Lung (tissue), 12 donors: Measurements from ENCODE around the gene MCM10. TPM values are rescaled to one million over a fixed set of nuclear protein-coding genes. Genes with fewer than 3 reads are reported as not detected.

Experiments
- ATAC-seq: fragments of 200-7000 bp; cut with Tn5 transposase; one replicate; pipeline ENCODE4 v1.9.1; 2020; ENCODE audit warnings: moderate number of reproducible peaks; ENCODE audit not compliant: insufficient read depth, low FRiP score
- DNase-seq, 3 donors: peaks; one replicate each; pipeline ENCODE4 v3.0.0-alpha.2; 2013 to 2017
- H3K27ac ChIP-seq, 2 donors: one replicate each; pipeline ENCODE4 v1.5.1; 2013; ENCODE audit warnings: mild to moderate bottlenecking in 2 of 2, moderate library complexity in 2 of 2, control low read depth in 1 of 2, inconsistent platforms in 1 of 2, low read depth in 1 of 2, low read length in 1 of 2
- H3K27me3 ChIP-seq, 3 donors: one replicate each; pipeline ENCODE4 v1.5.1; 2013; ENCODE audit warnings: low read length in 2 of 3; ENCODE audit not compliant: control insufficient read depth in 3 of 3, insufficient read depth in 3 of 3
- H3K36me3 ChIP-seq, 4 donors: one replicate each; pipeline ENCODE4 v1.5.1; 2013; ENCODE audit warnings: low read length in 4 of 4, mild to moderate bottlenecking in 1 of 4, moderate library complexity in 1 of 4; ENCODE audit not compliant: control insufficient read depth in 4 of 4, insufficient read depth in 4 of 4
- H3K4me1 ChIP-seq, 5 donors: one replicate each; pipeline ENCODE4 v1.5.1; 2013; ENCODE audit warnings: low read length in 5 of 5, mild to moderate bottlenecking in 2 of 5, moderate library complexity in 1 of 5; ENCODE audit not compliant: control insufficient read depth in 5 of 5, insufficient read depth in 5 of 5
- H3K4me3 ChIP-seq: one replicate; pipeline ENCODE4 v1.5.1; 2013; ENCODE audit warnings: mild to moderate bottlenecking, control low read depth, moderate library complexity
- H3K9ac ChIP-seq, 2 donors: one replicate each; pipeline ENCODE4 v1.5.1; 2013; ENCODE audit warnings: low read length in 2 of 2, control low read depth in 1 of 2; ENCODE audit not compliant: insufficient read depth in 1 of 2
- H3K9me3 ChIP-seq, 4 donors: one replicate each; pipeline ENCODE4 v1.5.1; 2013; ENCODE audit warnings: low read length in 3 of 4, mild to moderate bottlenecking in 1 of 4, moderate library complexity in 1 of 4; ENCODE audit not compliant: control insufficient read depth in 4 of 4, insufficient read depth in 3 of 4
- WGBS, 2 donors: extraction: QIAGEN DNeasy Blood & Tissue Kit; methylation state at CpG; one replicate each; pipeline ENCODE4 v1.1.7; 2013; 5-methylcytosine and 5-hydroxymethylcytosine counted together
- polyA plus RNA-seq, 2 donors: library from polyadenylated mRNA; stranded (reverse); fragments of 200-250 nt; gene quantifications; one replicate each; pipeline ENCODE4 v1.2.1, GENCODE V29; 2013
- total RNA-seq, 2 donors: library from RNA; depleted of rRNA in 1 of 2; stranded (reverse); fragments of >200 nt in 1 of 2; gene quantifications; one replicate each; pipeline ENCODE4 v1.2.1, GENCODE V29; 2014 to 2021
- TF ChIP-seq, protein P1 (sequence below): IDR thresholded peaks from 2 replicates; pipeline ENCODE4 v1.5.1; 2012; ENCODE audit warnings: mild to moderate bottlenecking; ENCODE audit errors: control extremely low read depth, extremely low read depth
- donor health status: control.
- donor health status: control.
- donor health status: Bipolar disorder and iron deficiency.
- donor health status: healthy.
- donor health status: DM: yes; HTN: yes; CAD: no.

Gene MCM10
- total and polyA plus RNA-seq, 4 donors, result 0.54 to 1.8 (median 1.0) TPM

DNA sequence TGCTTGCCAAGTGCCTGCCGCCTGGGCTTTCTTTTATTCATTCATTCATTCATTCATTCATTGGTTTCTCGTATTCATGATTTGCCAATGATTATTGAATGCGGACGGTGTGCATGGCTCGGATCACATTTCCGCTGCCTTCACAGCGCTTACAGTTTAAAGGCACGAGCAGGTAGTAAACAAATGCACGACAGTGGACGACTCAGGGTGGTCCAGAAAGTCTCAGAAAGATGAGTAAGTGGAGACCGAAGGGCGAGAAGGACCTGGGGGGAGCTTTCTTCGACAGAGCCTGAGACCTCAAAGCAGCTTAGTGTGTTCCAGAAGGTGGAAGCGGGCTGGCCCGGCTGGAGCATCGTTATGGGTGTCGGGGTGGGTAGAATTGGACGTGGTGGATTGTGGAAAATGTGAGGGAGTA is 506 bp downstream of the MCM10 start:
- Histone ChIP-seq H3K9ac (peak overlapping the region in 1 of 2 donors; percentile 28), H3K27ac (no peak overlapping the region), H3K27me3 (no peaks in the 10 kb centered on the region), H3K9me3 (no peaks in the 10 kb centered on the region), H3K4me3 (no peak overlapping the region), H3K4me1 (peaks cover 0 to 15% (median 0%) of the 10 kb centered on the region in 5 donors), H3K36me3 (no peaks in the 10 kb centered on the region)
- DNase-seq, result no peak
- 4 to 5% methylated on average over 18 of the region's 18 CpGs for WGBS, 2 donors
- ATAC-seq, result no peak
- TF ChIP-seq, protein P1, sequence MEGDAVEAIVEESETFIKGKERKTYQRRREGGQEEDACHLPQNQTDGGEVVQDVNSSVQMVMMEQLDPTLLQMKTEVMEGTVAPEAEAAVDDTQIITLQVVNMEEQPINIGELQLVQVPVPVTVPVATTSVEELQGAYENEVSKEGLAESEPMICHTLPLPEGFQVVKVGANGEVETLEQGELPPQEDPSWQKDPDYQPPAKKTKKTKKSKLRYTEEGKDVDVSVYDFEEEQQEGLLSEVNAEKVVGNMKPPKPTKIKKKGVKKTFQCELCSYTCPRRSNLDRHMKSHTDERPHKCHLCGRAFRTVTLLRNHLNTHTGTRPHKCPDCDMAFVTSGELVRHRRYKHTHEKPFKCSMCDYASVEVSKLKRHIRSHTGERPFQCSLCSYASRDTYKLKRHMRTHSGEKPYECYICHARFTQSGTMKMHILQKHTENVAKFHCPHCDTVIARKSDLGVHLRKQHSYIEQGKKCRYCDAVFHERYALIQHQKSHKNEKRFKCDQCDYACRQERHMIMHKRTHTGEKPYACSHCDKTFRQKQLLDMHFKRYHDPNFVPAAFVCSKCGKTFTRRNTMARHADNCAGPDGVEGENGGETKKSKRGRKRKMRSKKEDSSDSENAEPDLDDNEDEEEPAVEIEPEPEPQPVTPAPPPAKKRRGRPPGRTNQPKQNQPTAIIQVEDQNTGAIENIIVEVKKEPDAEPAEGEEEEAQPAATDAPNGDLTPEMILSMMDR, result no peak

- DNase-seq, result no peak
- ATAC-seq, result no peak
- WGBS, 2 donors, result 91 to 95% methylated on average over 3 of the region's 3 CpGs
Observed at GRCh38 chr10:13163859-13164258, 2.5 kb downstream of the MCM10 start.

DNA sequence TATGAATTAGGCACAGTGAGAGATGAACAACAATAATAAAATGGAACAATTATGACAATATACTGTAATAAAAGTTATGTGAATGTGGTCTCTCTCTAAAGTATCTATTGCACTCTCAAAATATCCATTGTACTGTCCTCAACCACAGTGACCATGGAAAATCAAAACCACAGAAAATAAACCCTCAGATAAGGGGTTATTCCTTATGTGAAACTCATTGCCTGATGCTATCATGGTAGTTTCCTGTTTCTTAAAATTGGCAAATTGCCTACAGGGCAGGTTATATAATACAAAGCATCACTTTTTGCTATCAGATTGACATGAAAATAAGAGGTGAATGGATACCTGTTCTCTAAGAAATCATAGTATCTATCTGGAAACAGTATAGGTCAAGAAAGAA is 3.8 kb downstream of the MCM10 start:
- ATAC-seq (no peak), DNase-seq (no peak)
- Histone ChIP-seq H3K27ac (no peak overlapping the region), H3K4me3 (no peak overlapping the region), H3K4me1 (peaks cover 0 to 25% (median 0%) of the 10 kb centered on the region in 5 donors), H3K27me3 (no peaks in the 10 kb centered on the region), H3K36me3 (no peaks in the 10 kb centered on the region), H3K9me3 (no peaks in the 10 kb centered on the region), H3K9ac (no peak overlapping the region)
- TF ChIP-seq, protein P1, result no peak

More at GRCh38 chr10:13163859-13164258, 2.5 kb downstream of the MCM10 start:
- TF ChIP-seq, protein P1, result no peak
- H3K4me1 ChIP-seq, result peaks cover 0 to 25% (median 0%) of the 10 kb centered on the region in 5 donors
- H3K27me3 ChIP-seq, result no peaks in the 10 kb centered on the region
- H3K9me3 ChIP-seq, result no peaks in the 10 kb centered on the region
- no peak overlapping the region for H3K9ac ChIP-seq
- no peak overlapping the region for H3K27ac ChIP-seq
- H3K4me3 ChIP-seq, result no peak overlapping the region
- H3K36me3 ChIP-seq, result no peaks in the 10 kb centered on the region

DNA sequence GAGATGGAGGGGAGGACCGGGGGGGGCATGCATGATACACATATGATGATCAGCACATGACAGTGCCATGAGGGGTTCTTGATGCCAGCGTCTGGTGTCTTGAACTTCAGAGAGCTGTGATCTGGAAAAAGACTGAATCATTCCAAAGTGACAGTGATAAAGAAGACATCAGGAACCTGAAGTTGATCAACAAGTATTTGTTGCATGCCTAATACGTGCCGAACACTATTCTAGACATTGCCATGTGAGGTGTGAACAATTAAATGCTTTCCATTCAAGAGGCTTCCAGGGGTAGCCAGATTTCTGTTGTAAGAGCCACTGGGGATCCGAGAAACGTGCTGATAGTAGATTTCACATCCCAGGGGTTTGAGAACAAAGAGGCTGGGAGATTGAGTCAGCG is 6.2 kb downstream of the MCM10 start:
- 83 to 97% methylated on average over 7 of the region's 7 CpGs for WGBS, 2 donors

More for the DNA sequence above, 6.2 kb downstream of the MCM10 start:
- TF ChIP-seq, protein P1, result no peak
- ATAC-seq, result no peak
- DNase-seq, result no peak
- Histone ChIP-seq H3K9ac (no peak overlapping the region), H3K4me3 (no peak overlapping the region), H3K4me1 (peaks cover 0 to 11% (median 0%) of the 10 kb centered on the region in 5 donors), H3K27me3 (no peaks in the 10 kb centered on the region), H3K36me3 (peaks cover 0 to 3% (median under 1%) of the 10 kb centered on the region in 4 donors), H3K27ac (no peak overlapping the region), H3K9me3 (no peaks in the 10 kb centered on the region)
